ENCODE results near the gene EIF5AL1. TPM values are rescaled to one million over a fixed set of nuclear protein-coding genes. Genes with fewer than 3 reads are reported as not detected.

The EIF5AL1 gene
- total RNA-seq, 1 donor from 2014 or later: not detected

DNA sequence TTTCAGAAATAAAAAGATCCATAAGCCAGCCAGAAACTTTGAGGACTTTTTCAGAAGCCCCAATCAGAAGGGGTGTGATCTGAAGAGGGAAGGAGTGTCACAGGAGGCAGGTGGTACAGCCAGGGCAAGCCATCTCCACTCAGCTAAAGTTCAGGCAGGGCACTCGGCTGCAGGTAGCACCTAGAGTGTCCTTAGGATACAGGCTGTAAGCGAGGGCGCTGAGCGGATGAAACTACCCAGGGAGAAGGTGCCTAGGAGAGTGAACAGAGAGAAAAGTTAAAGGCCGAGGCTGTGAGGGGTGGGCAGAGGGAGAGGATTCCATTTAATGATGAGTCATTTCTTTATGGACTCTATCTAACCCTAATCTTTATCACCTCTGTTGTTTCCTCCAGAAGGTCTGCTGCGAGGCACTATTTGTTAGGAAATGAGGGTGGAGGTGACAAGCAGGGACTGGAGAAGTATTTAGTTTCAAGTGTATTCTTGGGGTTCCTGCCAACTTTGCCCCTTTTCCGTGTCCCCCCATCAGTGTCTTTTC, 37.1 kb upstream of the EIF5AL1 start:
- no peaks in the 10 kb centered on the region for H3K9me3 Mint-ChIP-seq (ENCODE audit: unreplicated experiment)
- no peaks in the 10 kb centered on the region for H3K27me3 Mint-ChIP-seq (ENCODE audit: unreplicated experiment)
- H3K4me3 Mint-ChIP-seq (ENCODE audit: unreplicated experiment): no peak overlapping the region
- H3K27ac Mint-ChIP-seq (ENCODE audit: unreplicated experiment): no peak overlapping the region
- H3K36me3 Mint-ChIP-seq (ENCODE audit: unreplicated experiment): no peaks in the 10 kb centered on the region
- no peak for DNase-seq (ENCODE audit: extremely low spot score, unreplicated experiment)
- TF ChIP-seq CTCF (IDR thresholded peaks at IDR 0.05): no peak
- peaks cover 32% of the 10 kb centered on the region for H3K4me1 Mint-ChIP-seq (ENCODE audit: unreplicated experiment)

GRCh38 chr10:79475877-79476276, 36.5 kb upstream of the EIF5AL1 start:
- Mint-ChIP-seq H3K4me1 (ENCODE audit: unreplicated experiment) (peaks cover 32% of the 10 kb centered on the region), H3K9me3 (ENCODE audit: unreplicated experiment) (no peaks in the 10 kb centered on the region), H3K27me3 (ENCODE audit: unreplicated experiment) (no peaks in the 10 kb centered on the region), H3K36me3 (ENCODE audit: unreplicated experiment) (no peaks in the 10 kb centered on the region), H3K27ac (ENCODE audit: unreplicated experiment) (no peak overlapping the region), H3K4me3 (ENCODE audit: unreplicated experiment) (no peak overlapping the region)
- no peak for TF ChIP-seq CTCF (IDR thresholded peaks at IDR 0.05)
- DNase-seq (ENCODE audit: extremely low spot score, unreplicated experiment): no peak

DNA sequence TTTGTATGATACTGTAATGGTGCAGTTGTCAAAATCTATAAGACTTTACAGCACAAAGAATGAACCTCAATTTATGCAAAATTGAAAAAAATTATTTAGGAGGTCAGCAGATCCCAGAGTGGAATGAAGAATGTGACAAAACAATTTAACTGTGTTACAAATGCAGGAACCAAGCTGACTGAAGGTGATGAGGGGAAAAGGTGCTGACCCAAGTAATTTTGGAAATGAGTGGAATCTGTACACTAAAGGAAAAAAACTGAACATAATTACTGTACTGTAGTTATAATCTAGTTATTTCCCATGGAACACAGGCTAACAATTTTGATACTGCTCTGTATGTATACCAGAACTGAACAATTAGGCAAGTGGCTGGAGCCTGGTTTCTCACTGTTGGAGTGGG, 35.7 kb upstream of the EIF5AL1 start:
- TF ChIP-seq CTCF (IDR thresholded peaks at IDR 0.05): no peak
- no peaks in the 10 kb centered on the region for H3K36me3 Mint-ChIP-seq (ENCODE audit: unreplicated experiment)
- no peak overlapping the region for H3K4me3 Mint-ChIP-seq (ENCODE audit: unreplicated experiment)
- no peak overlapping the region for H3K27ac Mint-ChIP-seq (ENCODE audit: unreplicated experiment)
- peaks cover 36% of the 10 kb centered on the region for H3K4me1 Mint-ChIP-seq (ENCODE audit: unreplicated experiment)
- no peaks in the 10 kb centered on the region for H3K9me3 Mint-ChIP-seq (ENCODE audit: unreplicated experiment)
- DNase-seq (ENCODE audit: extremely low spot score, unreplicated experiment): no peak
- H3K27me3 Mint-ChIP-seq (ENCODE audit: unreplicated experiment): no peaks in the 10 kb centered on the region

GRCh38 chr10:79477456-79477855, 34.9 kb upstream of the EIF5AL1 start:
- Mint-ChIP-seq H3K9me3 (ENCODE audit: unreplicated experiment) (no peaks in the 10 kb centered on the region), H3K4me3 (ENCODE audit: unreplicated experiment) (no peak overlapping the region), H3K4me1 (ENCODE audit: unreplicated experiment) (peaks cover 36% of the 10 kb centered on the region), H3K27me3 (ENCODE audit: unreplicated experiment) (no peaks in the 10 kb centered on the region), H3K27ac (ENCODE audit: unreplicated experiment) (no peak overlapping the region), H3K36me3 (ENCODE audit: unreplicated experiment) (no peaks in the 10 kb centered on the region)
- no peak for DNase-seq (ENCODE audit: extremely low spot score, unreplicated experiment)
- no peak for TF ChIP-seq CTCF (IDR thresholded peaks at IDR 0.05)

- Mint-ChIP-seq H3K27me3 (ENCODE audit: unreplicated experiment) (no peaks in the 10 kb centered on the region), H3K36me3 (ENCODE audit: unreplicated experiment) (no peaks in the 10 kb centered on the region), H3K27ac (ENCODE audit: unreplicated experiment) (no peak overlapping the region), H3K4me3 (ENCODE audit: unreplicated experiment) (no peak overlapping the region), H3K9me3 (ENCODE audit: unreplicated experiment) (no peaks in the 10 kb centered on the region), H3K4me1 (ENCODE audit: unreplicated experiment) (peaks cover 32% of the 10 kb centered on the region)
- no peak for DNase-seq (ENCODE audit: extremely low spot score, unreplicated experiment)
- TF ChIP-seq CTCF (IDR thresholded peaks at IDR 0.05): no peak
Measured at GRCh38 chr10:79479283-79479909, 32.9 kb upstream of the EIF5AL1 start.

Data from osteocyte (in vitro differentiated cells).